ENCODE data around the gene NCKAP1. TPM values are rescaled to one million over a fixed set of nuclear protein-coding genes. Genes with fewer than 3 reads are reported as not detected.

The NCKAP1 gene
- total and polyA plus RNA-seq, 4 donors, result 36.4 to 194 (median 73.1) TPM

DNA sequence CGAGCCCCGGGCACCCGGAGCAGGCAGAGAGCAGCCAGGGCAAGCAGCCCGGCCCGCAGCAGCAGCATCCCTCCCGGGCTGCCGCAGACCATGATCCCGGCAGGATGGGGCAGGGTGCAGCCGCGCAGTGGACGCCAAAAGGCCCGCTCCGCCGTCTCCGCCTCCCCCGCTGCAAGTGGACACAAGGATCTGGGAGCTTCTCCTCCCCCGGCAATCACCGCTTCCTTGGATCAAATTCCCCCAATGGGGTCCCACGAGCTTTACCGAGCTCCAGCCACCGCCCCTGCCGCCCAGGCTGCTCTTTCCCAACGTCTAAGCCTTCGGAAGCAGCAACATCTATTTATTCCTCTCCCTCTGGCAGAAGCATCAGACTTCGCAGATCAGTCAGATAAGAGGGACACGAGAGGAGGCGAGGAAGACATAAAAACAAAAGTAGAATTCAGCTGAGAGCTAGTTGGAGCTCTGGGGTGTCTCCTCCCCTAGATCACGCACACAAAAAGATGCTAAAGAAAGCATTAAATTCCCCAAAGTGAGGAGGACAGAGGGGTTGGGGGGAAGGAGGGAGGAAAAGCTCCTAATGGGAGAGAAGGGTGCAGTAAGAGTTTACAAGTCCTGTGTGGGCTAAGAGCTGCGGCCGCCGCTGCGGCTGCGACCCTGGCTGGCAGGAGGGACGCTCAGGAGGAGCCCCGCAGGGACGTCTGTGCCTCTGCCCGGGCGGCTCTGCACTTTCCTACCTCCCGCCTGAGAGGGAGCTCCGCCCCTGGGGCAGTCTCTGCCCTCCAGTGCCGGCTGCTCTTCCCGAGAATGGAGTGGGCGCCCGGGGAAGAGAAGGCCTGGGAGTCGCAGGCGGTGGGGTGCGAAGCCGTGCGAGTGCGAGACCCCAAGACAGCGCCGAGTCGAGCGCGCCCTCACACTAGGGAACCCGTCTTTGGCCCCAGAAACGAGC lies 171.5 kb downstream of the NCKAP1 start, which contains the start of gene FRZB:
Gene FRZB (minus strand): TSS at position 177 of the 946 bp plus-strand sequence. CDS start 85 bp downstream, at position 92.
- H3K27ac ChIP-seq (ENCODE audit: low read depth in 1 of 2, low read length in 1 of 2), result no peak within 1 kb of the TSS
- H3K9me3 ChIP-seq (ENCODE audit: control insufficient read depth in 4 of 4, insufficient read depth in 3 of 4, low read length in 3 of 4), result peaks cover 0 to 2% (median 0%) of the 10 kb centered on the region in 4 donors
- WGBS, 2 donors, result 2 to 3% methylated on average over 57 of the region's 57 CpGs
- no peak within 1 kb of the TSS for H3K4me3 ChIP-seq
- DNase-seq (peak; percentile 86 to 93 (median 89)), ATAC-seq (ENCODE audit: insufficient read depth, low FRiP score) (peak; percentile 51)
- TF ChIP-seq, protein P1, sequence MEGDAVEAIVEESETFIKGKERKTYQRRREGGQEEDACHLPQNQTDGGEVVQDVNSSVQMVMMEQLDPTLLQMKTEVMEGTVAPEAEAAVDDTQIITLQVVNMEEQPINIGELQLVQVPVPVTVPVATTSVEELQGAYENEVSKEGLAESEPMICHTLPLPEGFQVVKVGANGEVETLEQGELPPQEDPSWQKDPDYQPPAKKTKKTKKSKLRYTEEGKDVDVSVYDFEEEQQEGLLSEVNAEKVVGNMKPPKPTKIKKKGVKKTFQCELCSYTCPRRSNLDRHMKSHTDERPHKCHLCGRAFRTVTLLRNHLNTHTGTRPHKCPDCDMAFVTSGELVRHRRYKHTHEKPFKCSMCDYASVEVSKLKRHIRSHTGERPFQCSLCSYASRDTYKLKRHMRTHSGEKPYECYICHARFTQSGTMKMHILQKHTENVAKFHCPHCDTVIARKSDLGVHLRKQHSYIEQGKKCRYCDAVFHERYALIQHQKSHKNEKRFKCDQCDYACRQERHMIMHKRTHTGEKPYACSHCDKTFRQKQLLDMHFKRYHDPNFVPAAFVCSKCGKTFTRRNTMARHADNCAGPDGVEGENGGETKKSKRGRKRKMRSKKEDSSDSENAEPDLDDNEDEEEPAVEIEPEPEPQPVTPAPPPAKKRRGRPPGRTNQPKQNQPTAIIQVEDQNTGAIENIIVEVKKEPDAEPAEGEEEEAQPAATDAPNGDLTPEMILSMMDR (IDR thresholded peaks at IDR 0.05; ENCODE audit: control extremely low read depth, extremely low read depth), result no peak
- peaks cover 0 to 21% (median 16%) of the 10 kb centered on the region in 3 donors for H3K27me3 ChIP-seq (ENCODE audit: control insufficient read depth in 3 of 3, insufficient read depth in 3 of 3, low read length in 2 of 3)
- no peaks in the 10 kb centered on the region for H3K36me3 ChIP-seq (ENCODE audit: control insufficient read depth in 4 of 4, insufficient read depth in 4 of 4, low read length in 4 of 4)
- peaks cover 0 to 19% (median 5%) of the 10 kb centered on the region in 5 donors for H3K4me1 ChIP-seq (ENCODE audit: control insufficient read depth in 5 of 5, insufficient read depth in 5 of 5, low read length in 5 of 5)
- peak within 1 kb of the TSS in 1 of 2 donors; percentile 78 for H3K9ac ChIP-seq (ENCODE audit: insufficient read depth in 1 of 2, low read length in 2 of 2)

DNA sequence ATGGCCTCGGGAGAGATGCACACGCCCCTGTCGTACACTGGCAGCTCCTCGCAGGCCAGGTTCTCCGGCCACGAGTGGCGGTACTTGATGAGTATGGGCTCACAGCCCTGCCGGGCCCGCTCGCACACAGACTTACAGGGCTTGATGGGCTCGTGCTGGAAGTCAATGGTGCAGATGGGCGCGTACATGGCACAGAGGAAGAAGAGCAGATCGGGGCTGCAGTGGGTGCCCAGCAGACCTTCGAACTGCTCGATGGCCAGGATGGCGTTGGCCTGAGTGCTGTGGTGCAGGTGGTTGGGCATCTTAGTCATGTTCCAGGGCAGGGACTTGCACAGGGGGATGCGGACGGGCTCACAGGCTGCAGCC lies 172.2 kb downstream of the NCKAP1 start:
- no peak for ATAC-seq (ENCODE audit: insufficient read depth, low FRiP score)
- peak in 1 of 3 donors; percentile 19 for DNase-seq

DNA sequence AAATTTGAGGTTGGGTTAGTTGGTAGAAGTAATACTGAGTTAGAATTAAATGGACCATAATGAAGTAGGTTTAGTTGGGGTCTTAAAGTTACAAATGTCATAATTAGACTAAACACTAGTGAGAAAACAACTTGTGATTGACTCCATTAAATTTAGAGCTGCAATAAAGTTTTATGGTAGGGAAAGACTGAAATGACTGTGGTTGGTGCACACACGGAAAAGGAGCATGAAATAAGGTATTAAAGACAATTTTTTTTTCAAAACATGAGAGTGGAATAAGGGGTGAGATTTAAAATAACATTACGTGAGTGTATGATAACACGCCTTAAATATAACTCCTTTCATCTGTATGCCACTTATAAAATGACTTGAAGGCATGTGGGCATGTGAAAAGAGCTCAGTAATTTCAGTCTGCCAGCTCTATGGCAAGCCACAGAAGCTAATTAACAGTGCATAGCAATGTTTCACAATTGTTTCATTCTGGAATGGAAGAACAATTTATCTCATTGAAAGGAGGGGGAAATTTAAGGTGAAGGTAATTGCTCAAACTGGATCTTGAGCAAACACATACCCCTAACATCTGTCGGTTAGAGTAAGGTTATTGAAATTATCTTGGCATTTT lies 173.2 kb downstream of the NCKAP1 start:
- DNase-seq (no peak), ATAC-seq (ENCODE audit: insufficient read depth, low FRiP score) (no peak)
- H3K4me3 ChIP-seq, result no peak overlapping the region
- TF ChIP-seq, protein P1 (IDR thresholded peaks at IDR 0.05; ENCODE audit: control extremely low read depth, extremely low read depth), result no peak
- no peak overlapping the region for H3K9ac ChIP-seq (ENCODE audit: insufficient read depth in 1 of 2, low read length in 2 of 2)
- peaks cover 0 to 19% (median 5%) of the 10 kb centered on the region in 5 donors for H3K4me1 ChIP-seq (ENCODE audit: control insufficient read depth in 5 of 5, insufficient read depth in 5 of 5, low read length in 5 of 5)
- no peak overlapping the region for H3K27ac ChIP-seq (ENCODE audit: low read depth in 1 of 2, low read length in 1 of 2)
- 92 to 93% methylated on average over 4 of the region's 4 CpGs for WGBS, 2 donors
- no peaks in the 10 kb centered on the region for H3K36me3 ChIP-seq (ENCODE audit: control insufficient read depth in 4 of 4, insufficient read depth in 4 of 4, low read length in 4 of 4)
- H3K27me3 ChIP-seq (ENCODE audit: control insufficient read depth in 3 of 3, insufficient read depth in 3 of 3, low read length in 2 of 3), result peaks cover 0 to 20% (median 14%) of the 10 kb centered on the region in 3 donors
- H3K9me3 ChIP-seq (ENCODE audit: control insufficient read depth in 4 of 4, insufficient read depth in 3 of 4, low read length in 3 of 4), result peaks cover 0 to 2% (median 0%) of the 10 kb centered on the region in 4 donors

More for the DNA sequence above, 172.2 kb downstream of the NCKAP1 start:
- Histone ChIP-seq H3K4me1 (ENCODE audit: control insufficient read depth in 5 of 5, insufficient read depth in 5 of 5, low read length in 5 of 5) (peaks cover 0 to 19% (median 5%) of the 10 kb centered on the region in 5 donors), H3K9ac (ENCODE audit: insufficient read depth in 1 of 2, low read length in 2 of 2) (no peak overlapping the region), H3K9me3 (ENCODE audit: control insufficient read depth in 4 of 4, insufficient read depth in 3 of 4, low read length in 3 of 4) (peaks cover 0 to 2% (median 0%) of the 10 kb centered on the region in 4 donors), H3K27ac (ENCODE audit: low read depth in 1 of 2, low read length in 1 of 2) (no peak overlapping the region), H3K4me3 (no peak overlapping the region), H3K27me3 (ENCODE audit: control insufficient read depth in 3 of 3, insufficient read depth in 3 of 3, low read length in 2 of 3) (peaks cover 0 to 21% (median 16%) of the 10 kb centered on the region in 3 donors), H3K36me3 (ENCODE audit: control insufficient read depth in 4 of 4, insufficient read depth in 4 of 4, low read length in 4 of 4) (no peaks in the 10 kb centered on the region)
- WGBS, 2 donors, result 14 to 15% methylated on average over 18 to 19 of the region's 19 CpGs
- TF ChIP-seq, protein P1 (IDR thresholded peaks at IDR 0.05; ENCODE audit: control extremely low read depth, extremely low read depth), result no peak

Measured in lung (tissue), 12 donors.